ENCODE measurements around the gene GPR160. TPM values are rescaled to one million over a fixed set of nuclear protein-coding genes. Genes with fewer than 3 reads are reported as not detected.
"Not testable (repeated sequence)": the region's sequence is repeated elsewhere in the genome, so short reads cannot be mapped to it uniquely, and the experiment has no call there.

GPR160 gene
- total RNA-seq, 1 experiment from 2014 or later, result 4.3 TPM

DNA sequence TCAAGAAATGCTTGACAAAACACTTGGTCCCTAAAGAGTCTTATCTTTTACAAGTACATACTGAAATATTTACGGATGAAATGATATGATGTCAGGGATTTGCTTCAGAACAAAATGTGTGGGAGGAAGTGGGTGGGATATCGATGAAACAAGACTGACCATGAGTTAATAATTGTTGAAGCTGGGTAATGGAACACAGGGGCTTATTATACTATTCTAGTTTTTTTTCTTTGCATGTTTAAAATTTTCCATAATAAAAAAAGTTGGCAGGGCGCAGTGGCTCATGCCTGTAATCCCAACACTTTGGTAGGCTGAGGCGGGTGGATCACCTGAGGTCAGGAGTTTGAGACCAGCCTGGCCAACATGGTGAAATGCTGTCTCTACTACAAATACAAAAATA is 18.5 kb upstream of the GPR160 start:
- H3K9me3 ChIP-seq, DNase-seq, H3K4me3 ChIP-seq, H3K36me3 ChIP-seq, H3K27me3 ChIP-seq: not testable (repeated sequence)

- Histone ChIP-seq H3K36me3 (no peaks in the 10 kb centered on the region), H3K27me3 (no peaks in the 10 kb centered on the region; the same call in 1 of the 2 replicates), H3K4me3 (no peak overlapping the region), H3K9me3 (no peaks in the 10 kb centered on the region)
- DNase-seq, result no peak
Measured at GRCh38 chr3:170021083-170021482, 16.7 kb upstream of the GPR160 start.

- H3K9me3 ChIP-seq, result no peaks in the 10 kb centered on the region
- H3K36me3 ChIP-seq, result no peaks in the 10 kb centered on the region
- no peaks in the 10 kb centered on the region for H3K27me3 ChIP-seq
- H3K4me3 ChIP-seq, result no peak overlapping the region
- no peak for DNase-seq
Measured at GRCh38 chr3:170022336-170022735, 15.5 kb upstream of the GPR160 start.

- Histone ChIP-seq H3K36me3 (no peaks in the 10 kb centered on the region), H3K4me3 (no peak overlapping the region), H3K9me3 (no peaks in the 10 kb centered on the region), H3K27me3 (no peaks in the 10 kb centered on the region)
- DNase-seq, result no peak
Measured at GRCh38 chr3:170023165-170023564, 14.6 kb upstream of the GPR160 start.

- H3K27me3 ChIP-seq, result no peaks in the 10 kb centered on the region
- no peaks in the 10 kb centered on the region for H3K36me3 ChIP-seq
- DNase-seq, result no peak
- H3K9me3 ChIP-seq, result no peaks in the 10 kb centered on the region
- H3K4me3 ChIP-seq, result no peak overlapping the region
Measured at GRCh38 chr3:170024581-170024980, 13.2 kb upstream of the GPR160 start.

GRCh38 chr3:170027233-170028102 is 10.3 kb upstream of the GPR160 start:
- Histone ChIP-seq H3K27me3 (no peaks in the 10 kb centered on the region), H3K4me3 (no peak overlapping the region), H3K36me3 (no peaks in the 10 kb centered on the region), H3K9me3 (no peaks in the 10 kb centered on the region)
- no peak for DNase-seq

- Histone ChIP-seq H3K9me3 (no peaks in the 10 kb centered on the region), H3K27me3 (peaks cover 5% of the 10 kb centered on the region; the same call in 1 of the 2 replicates), H3K36me3 (no peaks in the 10 kb centered on the region), H3K4me3 (no peak overlapping the region)
- DNase-seq, result no peak
Measured at GRCh38 chr3:170033489-170033888, 4.3 kb upstream of the GPR160 start.

DNA sequence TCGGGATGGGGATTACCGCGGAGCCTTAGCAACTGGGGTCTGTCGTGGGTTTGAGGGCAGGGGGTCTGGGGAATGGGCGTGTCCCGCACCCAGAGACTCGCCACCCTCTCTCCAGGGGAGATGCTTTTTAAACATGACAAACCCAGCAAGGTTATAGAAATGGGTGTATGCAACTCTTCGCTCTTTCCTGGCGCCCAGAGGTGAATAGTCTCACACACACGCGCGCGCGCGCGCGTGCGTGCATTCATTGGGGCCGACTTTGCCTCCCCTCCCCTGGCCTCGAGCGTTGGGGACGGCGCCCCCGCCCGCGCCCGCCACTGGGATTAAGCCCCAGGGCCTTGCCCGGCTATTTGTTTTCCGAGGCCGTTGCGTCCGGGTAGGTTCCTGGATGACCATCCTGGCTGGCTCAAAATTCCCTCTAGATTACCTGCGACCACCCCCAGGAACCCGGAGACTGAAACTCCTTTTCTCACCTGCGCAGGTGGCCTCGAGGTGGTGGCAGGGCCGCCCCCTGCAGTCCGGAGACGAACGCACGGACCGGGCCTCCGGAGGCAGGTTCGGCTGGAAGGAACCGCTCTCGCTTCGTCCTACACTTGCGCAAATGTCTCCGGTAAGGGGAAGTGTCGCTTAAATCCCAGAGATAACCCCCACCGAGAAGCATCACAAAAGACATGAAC is 777 bp downstream of the GPR160 start:
- Histone ChIP-seq H3K9me3 (no peaks in the 10 kb centered on the region), H3K36me3 (no peaks in the 10 kb centered on the region), H3K27me3 (peaks cover 21% of the 10 kb centered on the region), H3K4me3 (peak overlapping the region; percentile 42)
- DNase-seq, result no peak

- DNase-seq, result no peak
- H3K27me3 ChIP-seq, result peaks cover 21% of the 10 kb centered on the region
- no peak overlapping the region for H3K4me3 ChIP-seq
- H3K9me3 ChIP-seq, result no peaks in the 10 kb centered on the region
- no peaks in the 10 kb centered on the region for H3K36me3 ChIP-seq
Measured at GRCh38 chr3:170040418-170040817, 2.6 kb downstream of the GPR160 start.

GRCh38 chr3:170043506-170043905 is 5.7 kb downstream of the GPR160 start:
- H3K4me3 ChIP-seq, result no peak overlapping the region

GRCh38 chr3:170044271-170044670 is 6.5 kb downstream of the GPR160 start:
- peaks cover 10% of the 10 kb centered on the region for H3K27me3 ChIP-seq
- no peaks in the 10 kb centered on the region for H3K36me3 ChIP-seq
- H3K4me3 ChIP-seq, result no peak overlapping the region
- no peaks in the 10 kb centered on the region for H3K9me3 ChIP-seq
- no peak for DNase-seq

More at GRCh38 chr3:170043506-170043905, 5.7 kb downstream of the GPR160 start:
- H3K9me3 ChIP-seq, result no peaks in the 10 kb centered on the region
- no peak for DNase-seq
- H3K27me3 ChIP-seq, result peaks cover 16% of the 10 kb centered on the region
- H3K36me3 ChIP-seq, result no peaks in the 10 kb centered on the region

DNA sequence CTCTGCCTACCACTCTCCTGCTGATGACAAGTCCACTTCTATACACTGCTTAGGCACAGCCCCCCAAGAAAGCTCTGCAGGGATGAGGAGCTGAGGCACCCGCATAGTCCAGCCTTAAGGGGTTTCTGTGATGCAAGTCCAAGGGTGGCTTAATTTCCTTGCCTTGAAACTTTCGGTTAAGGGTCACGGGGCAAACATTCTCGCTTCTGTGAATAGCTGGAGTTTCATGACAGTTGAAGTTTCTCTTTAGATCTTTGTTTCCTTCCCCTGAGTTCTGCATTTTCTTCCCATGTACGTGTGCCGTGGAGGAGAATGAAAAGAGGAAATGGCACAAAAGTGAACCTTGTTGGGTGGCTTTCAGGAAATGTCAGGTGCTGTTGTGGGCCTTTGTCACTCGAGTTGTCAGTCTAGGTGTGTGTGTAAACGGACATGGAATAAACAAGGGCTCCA is 7.0 kb downstream of the GPR160 start:
- H3K4me3 ChIP-seq, result no peak overlapping the region
- H3K9me3 ChIP-seq, result no peaks in the 10 kb centered on the region
- no peaks in the 10 kb centered on the region for H3K36me3 ChIP-seq
- DNase-seq, result no peak
- peaks cover 8% of the 10 kb centered on the region; the same call in 1 of the 2 replicates for H3K27me3 ChIP-seq

- Histone ChIP-seq H3K9me3 (no peaks in the 10 kb centered on the region), H3K36me3 (no peaks in the 10 kb centered on the region), H3K4me3 (no peak overlapping the region), H3K27me3 (no peaks in the 10 kb centered on the region)
- DNase-seq, result no peak
Measured at GRCh38 chr3:170046269-170047132, 8.7 kb downstream of the GPR160 start.

DNA sequence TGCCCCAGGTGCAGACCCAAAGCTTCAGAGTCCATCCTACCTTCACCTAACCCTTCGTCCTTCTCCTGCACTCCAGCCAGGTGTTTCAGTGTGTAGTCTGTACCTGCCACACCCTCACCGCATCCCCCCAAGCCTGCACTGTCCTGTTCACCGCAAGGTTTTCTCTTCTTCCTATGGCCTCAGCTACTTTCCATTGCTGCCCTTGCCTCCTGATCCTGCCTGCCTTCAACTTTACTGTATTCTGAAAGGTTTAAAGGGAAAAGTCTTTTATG is 9.3 kb downstream of the GPR160 start:
- DNase-seq, result no peak
- Histone ChIP-seq H3K27me3 (no peaks in the 10 kb centered on the region), H3K9me3 (no peaks in the 10 kb centered on the region), H3K36me3 (no peaks in the 10 kb centered on the region), H3K4me3 (no peak overlapping the region)

- Histone ChIP-seq H3K36me3 (no peaks in the 10 kb centered on the region), H3K4me3 (no peak overlapping the region), H3K27me3 (no peaks in the 10 kb centered on the region), H3K9me3 (no peaks in the 10 kb centered on the region)
- DNase-seq, result peak; percentile 85
Measured at GRCh38 chr3:170049146-170050000, 11.6 kb downstream of the GPR160 start.

GRCh38 chr3:170050753-170051152 is 13.0 kb downstream of the GPR160 start:
- DNase-seq, result no peak
- Histone ChIP-seq H3K36me3 (no peaks in the 10 kb centered on the region), H3K9me3 (no peaks in the 10 kb centered on the region), H3K27me3 (no peaks in the 10 kb centered on the region), H3K4me3 (no peak overlapping the region)

All from MG63 (cell line).